HepG2 (cell line): ENCODE data around the gene ZNF503. TPM values are rescaled to one million over a fixed set of nuclear protein-coding genes. Genes with fewer than 3 reads are reported as not detected.

ENCODE experiments used
- CAMTA2 ChIP-seq: sonication (generic); formaldehyde crosslinking; IDR thresholded peaks from 2 replicates; pipeline ENCODE4 v1.4.0; 2020; ENCODE audit warnings: mild to moderate bottlenecking, missing genetic modification reagents, borderline replicate concordance
- CENPX ChIP-seq: sonication (generic); formaldehyde crosslinking; IDR thresholded peaks from 2 replicates; pipeline ENCODE4 v1.9.0; 2021; ENCODE audit warnings: mild to moderate bottlenecking, missing genetic modification reagents, moderate library complexity
- HNF4G ChIP-seq, 2 experiments: sonication (generic) in 1 of 2; formaldehyde crosslinking in 1 of 2; IDR thresholded peaks; 2 replicates each; pipeline versions ENCODE4 v1.4.0 to v1.6.1; 2011 to 2020; ENCODE audit warnings: borderline replicate concordance in 2 of 2, low read depth in 2 of 2, mild to moderate bottlenecking in 2 of 2, low read length in 1 of 2, missing genetic modification reagents in 1 of 2, moderate library complexity in 1 of 2
- KDM4B ChIP-seq: sonication (generic); formaldehyde crosslinking; IDR thresholded peaks from 2 replicates; pipeline ENCODE4 v1.4.0; 2020; ENCODE audit warnings: missing genetic modification reagents
- MAFK ChIP-seq, 2 experiments: IDR thresholded peaks in 1 of 2; conservative IDR thresholded peaks in 1 of 2; 2 replicates each; pipeline ENCODE4 v1.6.1; 2011; ENCODE audit warnings: improper control_type of control experiment in 2 of 2, low read length in 2 of 2
- NKX3-1 ChIP-seq: sonication (generic); formaldehyde crosslinking; IDR thresholded peaks from 2 replicates; pipeline ENCODE4 v1.5.0; 2020; ENCODE audit warnings: missing genetic modification reagents
- NR1H2 ChIP-seq: sonication (generic); formaldehyde crosslinking; IDR thresholded peaks from 2 replicates; pipeline ENCODE4 v1.8.1; 2022; ENCODE audit warnings: low read depth, missing genetic modification reagents, borderline replicate concordance
- PCBP2 ChIP-seq: fragments of 200-400 bp; formaldehyde crosslinking; optimal IDR thresholded peaks from 2 replicates; pipeline ENCODE3; 2018; ENCODE audit warnings: low read length, low read depth; ENCODE audit not compliant: poor library complexity, severe bottlenecking
- PRMT3 ChIP-seq: sonication (generic); formaldehyde crosslinking; IDR thresholded peaks from 2 replicates; pipeline ENCODE4 v1.8.1; 2022; ENCODE audit warnings: low read depth, mild to moderate bottlenecking, moderate library complexity, missing genetic modification reagents, borderline replicate concordance
- SCMH1 ChIP-seq: sonication (generic); formaldehyde crosslinking; IDR thresholded peaks from 2 replicates; pipeline ENCODE4 v1.9.0; 2021; ENCODE audit warnings: missing genetic modification reagents, mild to moderate bottlenecking, borderline replicate concordance
- SP4 ChIP-seq: sonication (generic); formaldehyde crosslinking; IDR thresholded peaks from 2 replicates; pipeline ENCODE4 v1.8.1; 2023; ENCODE audit warnings: mild to moderate bottlenecking, missing genetic modification reagents
- ZBTB42 ChIP-seq: sonication (generic); formaldehyde crosslinking; IDR thresholded peaks from 2 replicates; pipeline ENCODE4 v1.5.0; 2020; ENCODE audit warnings: mild to moderate bottlenecking, missing genetic modification reagents
- ZMAT3 ChIP-seq: sonication (generic); formaldehyde crosslinking; conservative IDR thresholded peaks from 2 replicates; pipeline ENCODE4 v1.7.0; 2021; ENCODE audit warnings: missing genetic modification reagents
- ZNF260 ChIP-seq: sonication (generic); formaldehyde crosslinking; IDR thresholded peaks from 2 replicates; pipeline ENCODE4 v1.4.0; 2020; ENCODE audit warnings: missing genetic modification reagents, low read depth, mild to moderate bottlenecking, borderline replicate concordance
- polyA plus RNA-seq, 8 experiments: library from polyadenylated mRNA; depleted of rRNA in 3 of 8; stranded (reverse) in 7 of 8; unstranded in 1 of 8; fragments of >200 nt; fragmentation: Illumina TruSeq in 4 of 8; extraction: Trizol in 4 of 8; gene quantifications; 2 replicates each; pipeline versions ENCODE4 v1.2.1 to v1.2.3, GENCODE V29; 2011 to 2016; ENCODE audit warnings: low read depth in 4 of 8, missing spikeins in 1 of 8, mixed read lengths in 1 of 8; ENCODE audit not compliant: insufficient read depth in 1 of 8
- total RNA-seq, 5 experiments: library from RNA; depleted of rRNA; stranded (reverse); fragments of >200 nt; fragmentation: Illumina TruSeq; extraction: Trizol; gene quantifications; 2 replicates each; pipeline ENCODE4 v1.2.3, GENCODE V29; 2016; ENCODE audit warnings: low read depth in 1 of 5
- TF ChIP-seq, protein P1 (sequence below): sonication (generic); formaldehyde crosslinking; IDR thresholded peaks from 2 replicates; pipeline ENCODE4 v1.4.0; 2020; ENCODE audit warnings: mild to moderate bottlenecking, missing genetic modification reagents
- TF ChIP-seq, protein P2 (sequence below): sonication (generic); formaldehyde crosslinking; IDR thresholded peaks from 2 replicates; pipeline ENCODE4 v1.8.1; 2022; ENCODE audit warnings: low read depth, mild to moderate bottlenecking, missing genetic modification reagents
- TF ChIP-seq, protein P3 (sequence below): sonication (generic); formaldehyde crosslinking; IDR thresholded peaks from 2 replicates; pipeline ENCODE4 v1.5.0; 2020; ENCODE audit warnings: mild to moderate bottlenecking, missing genetic modification reagents
- TF ChIP-seq, protein P4 (sequence below): sonication (generic); formaldehyde crosslinking; IDR thresholded peaks from 2 replicates; pipeline ENCODE4 v1.5.0; 2020; ENCODE audit warnings: missing genetic modification reagents
- TF ChIP-seq, protein P5 (sequence below): sonication (generic); formaldehyde crosslinking; IDR thresholded peaks from 2 replicates; pipeline ENCODE4 v1.5.1; 2020; ENCODE audit warnings: missing genetic modification reagents, mild to moderate bottlenecking, borderline replicate concordance

ZNF503 gene
- total and polyA plus RNA-seq, 2 of the 13 experiments (the other 11 are each of a cell fraction or from before 2014, with no cell fraction given) = 2.7 to 8.3 TPM

DNA sequence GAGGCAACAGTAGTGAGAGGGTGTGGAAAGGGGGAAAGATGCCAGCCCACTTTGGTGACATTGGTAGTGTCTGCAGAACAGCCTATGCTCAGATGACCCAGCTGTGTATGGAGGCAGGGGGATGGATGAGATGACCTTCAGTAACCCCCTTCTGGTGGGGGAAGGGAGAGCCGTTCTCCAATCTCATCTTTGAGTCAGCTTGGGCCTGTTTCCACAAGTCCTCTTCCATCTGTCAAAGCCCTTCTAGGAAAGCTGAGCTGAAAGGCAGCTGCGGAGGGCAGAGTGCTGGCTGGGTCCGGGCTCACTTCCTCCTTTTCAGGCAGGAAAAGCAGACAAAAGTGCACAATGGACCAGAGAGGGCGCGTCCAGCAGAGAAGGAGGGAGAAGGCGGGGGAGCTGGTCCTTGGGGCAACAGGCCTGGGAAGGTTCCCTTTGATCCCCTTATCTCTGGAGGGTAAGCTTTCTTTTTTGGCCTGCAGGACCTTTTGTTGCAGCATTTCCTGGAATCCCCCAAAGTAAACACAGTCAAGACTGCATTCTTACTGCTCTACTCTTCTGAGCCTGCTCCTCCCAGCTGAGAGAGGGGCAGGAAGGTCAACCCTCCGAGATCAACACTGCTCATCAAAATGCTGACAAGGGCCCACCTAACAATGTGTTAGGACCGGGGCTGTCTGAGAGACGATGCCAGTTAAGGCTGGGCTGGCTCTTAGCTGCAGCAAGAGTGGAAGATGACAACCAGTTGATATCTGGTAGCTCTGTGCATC lies 28.6 kb upstream of the ZNF503 start (continued):
- TF ChIP-seq MAFK (conservative IDR thresholded peaks at IDR 0.05 in 1 of 2, IDR thresholded peaks at IDR 0.05 in 1 of 2; ENCODE audit: low read length in 2 of 2) (0 out of 4 replicates have a peak, but pooled peaks of 1 of the 2 experiments have one; percentile 13), SP4 (CRISPR knock-in tag) (0 out of 2 replicates have a peak, but pooled peaks have one; percentile 36), CAMTA2 (no peak), KDM4B (CRISPR knock-in tag) (no peak), ZBTB42 (CRISPR knock-in tag) (no peak), PCBP2 (no peak), HNF4G (IDR thresholded peaks at IDR 0.05; ENCODE audit: borderline replicate concordance, low read depth, low read length) (peak; percentile 73; the same call in 1 of the 2 replicates), HNF4G (CRISPR knock-in tag; IDR thresholded peaks at IDR 0.05; ENCODE audit: borderline replicate concordance, low read depth) (no peak), SCMH1 (CRISPR knock-in tag) (no peak), PRMT3 (0 out of 2 replicates have a peak, but pooled peaks have one; percentile 78), NR1H2 (no peak; the same call in 1 of the 2 replicates), ZMAT3 (no peak; the same call in 1 of the 2 replicates), CENPX (CRISPR knock-in tag) (no peak), NKX3-1 (CRISPR knock-in tag) (peak; percentile 69; the same call in 1 of the 2 replicates), ZNF260 (CRISPR knock-in tag) (no peak)
- TF ChIP-seq, protein P1, sequence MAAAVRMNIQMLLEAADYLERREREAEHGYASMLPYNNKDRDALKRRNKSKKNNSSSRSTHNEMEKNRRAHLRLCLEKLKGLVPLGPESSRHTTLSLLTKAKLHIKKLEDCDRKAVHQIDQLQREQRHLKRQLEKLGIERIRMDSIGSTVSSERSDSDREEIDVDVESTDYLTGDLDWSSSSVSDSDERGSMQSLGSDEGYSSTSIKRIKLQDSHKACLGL (CRISPR knock-in tag) = no peak
- TF ChIP-seq, protein P2, sequence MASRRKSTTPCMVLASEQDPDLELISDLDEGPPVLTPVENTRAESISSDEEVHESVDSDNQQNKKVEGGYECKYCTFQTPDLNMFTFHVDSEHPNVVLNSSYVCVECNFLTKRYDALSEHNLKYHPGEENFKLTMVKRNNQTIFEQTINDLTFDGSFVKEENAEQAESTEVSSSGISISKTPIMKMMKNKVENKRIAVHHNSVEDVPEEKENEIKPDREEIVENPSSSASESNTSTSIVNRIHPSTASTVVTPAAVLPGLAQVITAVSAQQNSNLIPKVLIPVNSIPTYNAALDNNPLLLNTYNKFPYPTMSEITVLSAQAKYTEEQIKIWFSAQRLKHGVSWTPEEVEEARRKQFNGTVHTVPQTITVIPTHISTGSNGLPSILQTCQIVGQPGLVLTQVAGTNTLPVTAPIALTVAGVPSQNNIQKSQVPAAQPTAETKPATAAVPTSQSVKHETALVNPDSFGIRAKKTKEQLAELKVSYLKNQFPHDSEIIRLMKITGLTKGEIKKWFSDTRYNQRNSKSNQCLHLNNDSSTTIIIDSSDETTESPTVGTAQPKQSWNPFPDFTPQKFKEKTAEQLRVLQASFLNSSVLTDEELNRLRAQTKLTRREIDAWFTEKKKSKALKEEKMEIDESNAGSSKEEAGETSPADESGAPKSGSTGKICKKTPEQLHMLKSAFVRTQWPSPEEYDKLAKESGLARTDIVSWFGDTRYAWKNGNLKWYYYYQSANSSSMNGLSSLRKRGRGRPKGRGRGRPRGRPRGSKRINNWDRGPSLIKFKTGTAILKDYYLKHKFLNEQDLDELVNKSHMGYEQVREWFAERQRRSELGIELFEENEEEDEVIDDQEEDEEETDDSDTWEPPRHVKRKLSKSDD (CRISPR knock-in tag) = peak; percentile 59; the same call in 1 of the 2 replicates
- TF ChIP-seq, protein P3, sequence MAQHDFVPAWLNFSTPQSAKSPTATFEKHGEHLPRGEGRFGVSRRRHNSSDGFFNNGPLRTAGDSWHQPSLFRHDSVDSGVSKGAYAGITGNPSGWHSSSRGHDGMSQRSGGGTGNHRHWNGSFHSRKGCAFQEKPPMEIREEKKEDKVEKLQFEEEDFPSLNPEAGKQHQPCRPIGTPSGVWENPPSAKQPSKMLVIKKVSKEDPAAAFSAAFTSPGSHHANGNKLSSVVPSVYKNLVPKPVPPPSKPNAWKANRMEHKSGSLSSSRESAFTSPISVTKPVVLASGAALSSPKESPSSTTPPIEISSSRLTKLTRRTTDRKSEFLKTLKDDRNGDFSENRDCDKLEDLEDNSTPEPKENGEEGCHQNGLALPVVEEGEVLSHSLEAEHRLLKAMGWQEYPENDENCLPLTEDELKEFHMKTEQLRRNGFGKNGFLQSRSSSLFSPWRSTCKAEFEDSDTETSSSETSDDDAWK = no peak
- TF ChIP-seq, protein P4, sequence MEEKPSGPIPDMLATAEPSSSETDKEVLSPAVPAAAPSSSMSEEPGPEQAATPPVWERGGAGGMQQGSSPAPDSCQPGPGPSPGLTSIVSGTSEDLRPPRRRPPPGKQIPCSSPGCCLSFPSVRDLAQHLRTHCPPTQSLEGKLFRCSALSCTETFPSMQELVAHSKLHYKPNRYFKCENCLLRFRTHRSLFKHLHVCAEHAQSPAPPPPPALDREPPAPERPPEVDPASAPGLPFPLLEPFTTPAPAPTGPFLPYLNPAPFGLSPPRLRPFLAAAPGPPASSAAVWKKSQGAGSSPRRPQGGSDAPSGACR = no peak
- TF ChIP-seq, protein P5, sequence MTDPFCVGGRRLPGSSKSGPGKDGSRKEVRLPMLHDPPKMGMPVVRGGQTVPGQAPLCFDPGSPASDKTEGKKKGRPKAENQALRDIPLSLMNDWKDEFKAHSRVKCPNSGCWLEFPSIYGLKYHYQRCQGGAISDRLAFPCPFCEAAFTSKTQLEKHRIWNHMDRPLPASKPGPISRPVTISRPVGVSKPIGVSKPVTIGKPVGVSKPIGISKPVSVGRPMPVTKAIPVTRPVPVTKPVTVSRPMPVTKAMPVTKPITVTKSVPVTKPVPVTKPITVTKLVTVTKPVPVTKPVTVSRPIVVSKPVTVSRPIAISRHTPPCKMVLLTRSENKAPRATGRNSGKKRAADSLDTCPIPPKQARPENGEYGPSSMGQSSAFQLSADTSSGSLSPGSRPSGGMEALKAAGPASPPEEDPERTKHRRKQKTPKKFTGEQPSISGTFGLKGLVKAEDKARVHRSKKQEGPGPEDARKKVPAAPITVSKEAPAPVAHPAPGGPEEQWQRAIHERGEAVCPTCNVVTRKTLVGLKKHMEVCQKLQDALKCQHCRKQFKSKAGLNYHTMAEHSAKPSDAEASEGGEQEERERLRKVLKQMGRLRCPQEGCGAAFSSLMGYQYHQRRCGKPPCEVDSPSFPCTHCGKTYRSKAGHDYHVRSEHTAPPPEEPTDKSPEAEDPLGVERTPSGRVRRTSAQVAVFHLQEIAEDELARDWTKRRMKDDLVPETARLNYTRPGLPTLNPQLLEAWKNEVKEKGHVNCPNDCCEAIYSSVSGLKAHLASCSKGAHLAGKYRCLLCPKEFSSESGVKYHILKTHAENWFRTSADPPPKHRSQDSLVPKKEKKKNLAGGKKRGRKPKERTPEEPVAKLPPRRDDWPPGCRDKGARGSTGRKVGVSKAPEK = no peak
